Measurements from ENCODE around the gene LRRC52.

DNA sequence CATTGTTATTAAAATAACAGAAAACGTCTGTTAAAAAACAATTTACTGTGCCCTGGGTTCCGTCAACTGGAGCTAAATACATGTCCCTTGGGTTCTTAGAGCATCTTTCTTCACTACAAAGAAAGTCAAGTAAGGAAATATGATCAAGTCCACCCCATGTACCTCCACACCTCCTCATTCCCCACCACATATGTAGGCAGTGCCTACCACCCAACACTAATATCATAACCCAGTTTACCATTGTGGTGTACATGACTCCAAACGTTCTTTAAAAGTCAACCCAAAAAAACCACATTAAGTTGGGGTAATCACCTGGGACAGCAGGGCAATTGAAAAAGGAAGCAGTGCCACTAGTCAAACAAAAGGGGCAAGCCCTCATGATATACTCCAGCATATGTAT, 7.8 kb upstream of the LRRC52 start:
- TF ChIP-seq, protein P1, sequence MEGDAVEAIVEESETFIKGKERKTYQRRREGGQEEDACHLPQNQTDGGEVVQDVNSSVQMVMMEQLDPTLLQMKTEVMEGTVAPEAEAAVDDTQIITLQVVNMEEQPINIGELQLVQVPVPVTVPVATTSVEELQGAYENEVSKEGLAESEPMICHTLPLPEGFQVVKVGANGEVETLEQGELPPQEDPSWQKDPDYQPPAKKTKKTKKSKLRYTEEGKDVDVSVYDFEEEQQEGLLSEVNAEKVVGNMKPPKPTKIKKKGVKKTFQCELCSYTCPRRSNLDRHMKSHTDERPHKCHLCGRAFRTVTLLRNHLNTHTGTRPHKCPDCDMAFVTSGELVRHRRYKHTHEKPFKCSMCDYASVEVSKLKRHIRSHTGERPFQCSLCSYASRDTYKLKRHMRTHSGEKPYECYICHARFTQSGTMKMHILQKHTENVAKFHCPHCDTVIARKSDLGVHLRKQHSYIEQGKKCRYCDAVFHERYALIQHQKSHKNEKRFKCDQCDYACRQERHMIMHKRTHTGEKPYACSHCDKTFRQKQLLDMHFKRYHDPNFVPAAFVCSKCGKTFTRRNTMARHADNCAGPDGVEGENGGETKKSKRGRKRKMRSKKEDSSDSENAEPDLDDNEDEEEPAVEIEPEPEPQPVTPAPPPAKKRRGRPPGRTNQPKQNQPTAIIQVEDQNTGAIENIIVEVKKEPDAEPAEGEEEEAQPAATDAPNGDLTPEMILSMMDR (IDR thresholded peaks at IDR 0.05; ENCODE audit: low read length): no peak
- TF ChIP-seq EZH2 (IDR thresholded peaks at IDR 0.05; ENCODE audit: borderline replicate concordance, low read length): no peak

Data from OCI-LY1 (cell line).